ENCODE data around the gene SPTAN1.
"Not testable (repeated sequence)": the region's sequence is repeated elsewhere in the genome, so short reads cannot be mapped to it uniquely, and the experiment has no call there.

GRCh38 chr9:128666481-128666941 is 114.1 kb downstream of the SPTAN1 start:
- TF ChIP-seq CTCF (conservative IDR thresholded peaks at IDR 0.05; ENCODE audit: low read length); EZH2phosphoT487 (IDR thresholded peaks at IDR 0.05; ENCODE audit: borderline replicate concordance): not testable (repeated sequence)

Data from Loucy (cell line).